GM19452 (cell line): ENCODE results near the gene PPIL1.

ENCODE experiments used
- ATAC-seq: cut with Tn5 transposase; IDR thresholded peaks from one replicate; pipeline ENCODE4 v1.9.1; 2021; ENCODE audit not compliant: unreplicated experiment

The PPIL1 gene

GRCh38 chr6:36856277-36856676, 18.3 kb downstream of the PPIL1 start:
- ATAC-seq: no peak

DNA sequence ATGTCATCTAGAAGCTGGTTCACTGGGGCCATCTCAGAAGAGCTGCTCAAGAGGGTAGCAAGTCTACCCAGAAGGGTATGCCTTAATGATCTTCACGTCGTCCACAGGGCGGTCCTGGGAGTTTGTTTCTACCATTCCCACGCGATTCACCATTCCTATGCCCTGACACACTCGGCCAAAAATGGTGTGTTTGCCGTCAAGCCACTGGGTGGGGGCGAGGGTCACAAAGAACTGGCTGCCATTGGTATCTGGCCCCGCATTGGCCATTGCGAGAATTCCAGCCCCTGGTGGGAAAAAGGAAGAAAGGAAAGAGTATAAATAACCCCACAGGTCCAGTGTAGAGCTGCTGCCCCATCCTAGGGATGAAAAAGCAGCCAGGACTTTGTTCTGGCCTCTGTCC, 18.9 kb downstream of the PPIL1 start:
- no peak for ATAC-seq

DNA sequence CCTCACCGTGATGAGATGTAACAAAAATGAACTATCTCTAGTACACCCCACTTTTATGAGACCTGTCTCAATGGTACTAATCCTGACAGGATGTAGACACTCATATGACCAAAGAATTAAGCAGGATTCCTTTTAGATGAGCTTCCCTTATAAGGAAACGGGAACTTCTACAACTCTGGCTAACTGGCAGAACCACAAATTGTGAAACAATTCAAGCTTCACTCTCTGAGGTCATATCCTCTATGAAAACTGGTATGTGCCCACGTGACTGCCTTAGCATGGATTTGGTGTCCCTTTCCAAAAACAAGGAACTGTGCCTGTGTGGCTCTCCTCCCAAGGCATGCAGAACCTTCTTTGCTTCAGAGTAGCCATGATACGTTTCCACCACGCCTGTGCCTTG, 21.3 kb downstream of the PPIL1 start:
- ATAC-seq: no peak

DNA sequence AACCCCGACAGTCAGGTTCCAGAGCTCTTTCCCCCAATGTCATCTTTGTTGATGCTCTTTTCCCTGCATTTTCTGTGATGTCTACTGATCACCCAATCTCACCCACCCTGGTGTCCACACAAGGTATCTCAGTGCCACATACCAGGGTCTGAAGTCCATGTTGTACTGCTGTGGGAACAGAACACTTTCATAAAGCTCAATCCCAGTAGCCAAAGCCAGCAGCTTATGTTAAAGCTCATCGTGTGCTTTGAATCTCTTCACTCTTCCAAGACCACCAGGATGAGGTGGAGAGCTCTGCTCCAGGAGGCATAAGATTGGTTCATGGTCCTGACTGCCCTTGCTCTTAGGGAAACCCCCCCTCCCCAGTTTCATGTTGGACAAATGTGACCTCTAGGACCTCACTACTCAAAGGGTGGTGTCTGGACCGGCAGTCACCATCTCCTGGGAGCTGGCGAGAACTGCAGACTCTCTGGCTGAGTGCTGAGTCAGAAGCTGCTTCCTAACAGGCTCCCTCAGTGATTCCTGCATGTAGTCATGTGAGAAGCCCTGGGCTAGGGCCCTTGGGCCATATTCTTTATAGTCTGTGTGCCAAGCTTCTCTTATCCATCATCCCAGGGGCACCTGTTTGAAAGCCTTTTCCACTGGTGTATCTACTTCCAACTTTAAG, 22.0 kb downstream of the PPIL1 start:
- no peak for ATAC-seq

DNA sequence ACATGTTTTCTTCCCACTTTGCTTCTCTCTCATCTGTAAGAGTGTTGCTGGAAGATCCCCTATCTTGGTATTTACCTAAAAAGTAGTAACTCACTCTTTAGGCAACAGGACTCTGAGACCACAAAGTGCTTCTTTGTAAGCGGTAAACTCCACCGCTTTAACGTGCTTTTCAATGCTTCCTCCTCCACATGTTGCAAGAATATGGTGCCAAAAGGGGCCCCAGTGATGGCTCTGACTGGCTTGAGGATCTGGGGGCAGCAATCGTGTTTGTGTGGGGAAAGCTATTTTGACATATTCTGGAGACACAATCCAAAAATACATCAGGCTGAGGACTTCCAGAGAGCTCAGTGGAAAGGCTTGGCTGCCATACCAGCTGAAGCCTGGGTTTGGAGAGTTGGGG, 23.0 kb downstream of the PPIL1 start:
- no peak for ATAC-seq

GRCh38 chr6:36851149-36851614, 23.4 kb downstream of the PPIL1 start:
- ATAC-seq: no peak

GRCh38 chr6:36850021-36850420, 24.6 kb downstream of the PPIL1 start:
- no peak for ATAC-seq

GRCh38 chr6:36848658-36849441, 25.8 kb downstream of the PPIL1 start:
- no peak for ATAC-seq

- ATAC-seq: no peak
Measured at GRCh38 chr6:36847991-36848390, 26.6 kb downstream of the PPIL1 start.

GRCh38 chr6:36847152-36847551, 27.5 kb downstream of the PPIL1 start:
- no peak for ATAC-seq

DNA sequence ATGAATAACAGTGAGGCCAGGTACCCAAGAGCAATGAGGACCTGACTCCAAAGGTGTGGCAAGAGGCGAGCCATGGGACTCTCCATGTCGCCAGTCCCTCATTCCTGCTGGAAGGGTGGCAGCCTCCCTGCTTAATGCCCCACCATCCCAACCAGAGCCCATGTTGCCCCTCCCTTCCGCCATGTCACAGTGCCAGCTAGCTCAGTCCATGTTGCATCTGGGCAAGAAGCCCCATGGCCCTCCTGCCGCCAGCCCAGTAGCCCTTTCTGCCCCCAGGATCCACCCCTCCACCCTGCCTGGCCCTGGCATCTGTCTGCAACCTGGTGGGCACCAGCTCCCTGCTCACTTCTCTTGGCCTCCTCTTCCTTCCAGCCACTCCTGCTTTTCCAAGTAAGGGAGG, 29.4 kb downstream of the PPIL1 start:
- ATAC-seq: no peak

- ATAC-seq: no peak
Measured at GRCh38 chr6:36844232-36845170, 30.1 kb downstream of the PPIL1 start.

GRCh38 chr6:36843170-36843569, 31.4 kb downstream of the PPIL1 start:
- no peak for ATAC-seq

DNA sequence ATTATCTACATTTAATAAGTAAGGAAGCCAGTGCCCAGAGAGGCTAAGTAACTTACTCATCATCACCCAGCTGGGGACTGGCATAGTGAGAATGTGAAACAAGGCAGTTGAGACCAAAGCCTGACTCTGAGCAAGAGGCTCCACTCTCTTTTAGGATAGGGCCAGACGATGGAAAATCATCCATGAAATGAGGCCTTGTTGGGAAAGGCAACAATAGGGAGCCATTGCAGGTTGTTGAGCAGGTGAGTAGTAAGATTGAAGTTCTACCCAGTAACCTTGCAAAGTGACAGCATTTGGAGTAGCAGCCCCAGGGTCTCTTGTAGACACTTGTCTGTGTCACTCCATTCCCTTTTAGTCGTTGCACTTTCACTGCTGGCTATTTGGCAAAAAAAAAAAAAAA, 32.8 kb downstream of the PPIL1 start:
- no peak for ATAC-seq

- ATAC-seq: no peak
Measured at GRCh38 chr6:36840432-36841403, 33.9 kb downstream of the PPIL1 start.

DNA sequence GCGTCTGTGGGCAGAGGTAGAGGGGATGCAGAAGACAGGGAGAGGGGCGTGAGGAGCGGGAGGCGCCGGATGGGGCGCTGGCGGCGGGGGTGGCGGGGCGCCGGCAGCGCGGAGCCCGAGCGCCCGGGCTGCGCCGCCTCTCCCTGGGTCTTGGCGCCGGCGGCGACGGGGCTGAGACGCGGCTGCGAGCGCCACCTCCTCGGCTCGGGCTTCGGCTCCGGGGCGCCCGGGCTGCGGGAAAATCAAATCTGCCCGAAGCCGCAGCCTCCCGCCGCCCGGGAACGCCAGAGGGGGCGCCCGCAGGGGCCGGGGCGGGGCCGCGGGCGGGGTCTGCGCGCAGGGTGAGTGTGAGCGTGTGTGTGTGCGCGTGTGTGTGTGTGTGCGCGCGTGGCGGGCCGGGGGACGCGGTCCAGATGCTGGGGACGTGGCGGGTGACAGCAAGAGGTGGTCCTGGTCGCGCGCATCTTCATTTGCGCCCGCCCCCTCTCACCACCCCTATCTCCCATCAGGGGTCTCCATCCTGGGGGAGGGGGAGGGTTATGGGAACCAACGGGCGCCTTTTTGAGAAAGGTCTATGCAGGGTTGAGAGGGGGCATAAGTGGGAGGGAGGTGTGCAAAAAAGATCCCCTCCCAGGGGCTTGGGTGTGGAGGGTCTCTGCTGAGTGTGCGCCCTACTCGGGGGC, 34.7 kb downstream of the PPIL1 start:
- no peak for ATAC-seq

- ATAC-seq: no peak
Measured at GRCh38 chr6:36838896-36839748, 35.5 kb downstream of the PPIL1 start, which contains the start of gene CPNE5. Gene CPNE5, minus strand, starts transcription at chr6:36839444. Its CDS starts 67 bp downstream, at chr6:36839377.

GRCh38 chr6:36837686-36838085, 36.9 kb downstream of the PPIL1 start:
- ATAC-seq: no peak

DNA sequence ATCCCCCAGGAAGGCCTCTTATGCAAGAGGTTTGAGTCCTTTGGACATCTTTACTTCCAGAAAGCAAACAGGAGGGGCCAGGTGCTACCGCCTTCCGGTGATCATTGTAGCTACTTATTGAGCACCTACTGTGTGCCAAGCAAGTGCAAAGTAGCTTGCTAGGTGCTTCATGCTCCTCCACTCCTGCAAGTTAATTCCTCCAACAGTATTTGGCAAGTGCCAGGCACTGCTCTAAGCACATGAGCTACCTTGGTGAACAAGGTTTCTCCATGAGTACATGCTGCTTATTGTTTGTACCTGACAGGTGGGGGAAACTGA, 37.6 kb downstream of the PPIL1 start:
- ATAC-seq: no peak
